Measurements from ENCODE around the gene F7.

- TF ChIP-seq POLR2A (IDR thresholded peaks at IDR 0.05) (no peak), CTCF (IDR thresholded peaks at IDR 0.05) (no peak)
Measured at GRCh38 chr13:113102727-113103126, 2.9 kb upstream of the F7 start.
